GM12874 (cell line): Measurements from ENCODE around the gene HOXA4.

Experiments
- CTCF ChIP-seq: IDR thresholded peaks from 2 replicates; pipeline ENCODE4 v1.5.1; 2011; ENCODE audit warnings: low read depth, mild to moderate bottlenecking, control low read depth, low read length, moderate library complexity; ENCODE audit not compliant: insufficient read depth

HOXA4 gene

GRCh38 chr7:27123007-27123476 lies 7.5 kb downstream of the HOXA4 start:
- no peak for TF ChIP-seq CTCF

- TF ChIP-seq CTCF = no peak
These were observed 8.3 kb downstream of the HOXA4 start for GRCh38 chr7:27122077-27122910.

DNA sequence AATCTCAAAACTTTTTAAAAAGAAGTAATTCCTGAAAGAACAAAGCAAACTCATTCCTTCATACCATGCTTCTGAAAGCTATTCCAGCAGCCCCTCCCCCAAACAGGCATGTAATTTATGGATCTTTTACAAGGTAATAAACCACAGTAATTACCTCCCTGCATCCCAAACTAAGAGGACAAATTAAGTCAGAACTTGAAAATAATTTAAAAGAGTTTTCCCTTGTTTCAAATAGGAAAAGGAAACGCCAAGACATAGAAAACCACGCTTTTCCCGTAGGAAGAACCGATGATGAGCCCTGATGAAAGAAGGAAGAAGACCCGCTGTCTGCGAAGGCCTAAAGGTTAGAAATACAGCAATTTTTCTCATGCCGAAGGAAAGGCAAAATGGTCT lies 8.9 kb downstream of the HOXA4 start:
- no peak for TF ChIP-seq CTCF

DNA sequence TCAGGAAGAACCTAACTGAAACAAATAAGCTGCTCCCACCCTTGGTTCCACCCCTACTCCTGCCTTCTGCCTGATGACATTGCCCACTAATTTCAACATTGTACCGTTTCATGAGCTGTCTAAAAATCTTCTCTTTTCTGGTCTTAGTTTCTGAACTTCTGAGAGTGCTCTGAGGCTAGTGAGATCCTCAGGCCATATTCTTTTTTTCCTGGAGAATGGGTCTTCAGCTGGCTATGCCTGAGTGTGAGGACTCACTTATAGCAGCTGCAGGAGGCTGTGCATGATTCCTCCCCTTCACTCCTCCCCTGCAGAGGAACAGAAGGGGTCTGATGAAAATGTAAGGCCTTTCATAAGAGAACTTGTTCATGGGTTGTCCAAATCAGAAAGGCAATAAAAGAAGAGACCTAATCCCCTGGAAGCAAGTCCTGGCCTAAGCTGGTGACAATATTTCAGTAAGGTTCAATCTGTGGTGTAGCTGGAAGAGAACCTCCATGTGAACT lies 11.1 kb downstream of the HOXA4 start:
- no peak for TF ChIP-seq CTCF

- no peak for TF ChIP-seq CTCF
These were observed 12.0 kb downstream of the HOXA4 start for GRCh38 chr7:27118580-27118979.

DNA sequence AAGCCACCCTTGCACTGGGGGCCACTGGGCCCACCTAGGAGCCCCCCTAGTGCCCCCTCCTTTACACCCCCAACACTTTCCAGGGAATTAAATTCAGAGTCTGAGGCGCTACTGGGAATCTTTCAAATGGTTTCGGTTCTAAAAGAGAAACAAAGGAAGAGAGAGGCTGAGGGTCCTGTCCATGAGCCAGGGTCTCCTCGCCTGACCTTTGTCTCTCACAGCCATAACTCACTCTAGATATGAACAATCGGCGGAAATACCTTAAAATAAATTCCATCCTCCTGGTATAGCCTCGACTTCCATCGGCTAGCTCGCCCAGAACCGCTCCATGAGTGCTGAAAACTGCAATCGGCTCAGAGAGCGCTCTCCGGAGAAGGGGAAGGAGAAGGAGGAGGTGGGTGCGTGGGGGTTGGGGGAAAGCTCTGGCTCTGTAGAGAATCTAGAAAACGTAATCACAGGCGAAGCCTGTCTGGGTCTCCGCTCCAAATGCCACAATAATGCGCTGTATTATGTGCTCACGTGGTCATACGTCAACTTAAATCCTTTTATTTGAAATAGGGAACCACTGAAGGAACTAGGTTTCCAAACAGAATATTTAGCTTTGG lies 12.6 kb downstream of the HOXA4 start:
- TF ChIP-seq CTCF = no peak
